Naive thymus-derived CD8-positive, alpha-beta T cell (primary cell): ENCODE data around the gene NEDD9. TPM values are rescaled to one million over a fixed set of nuclear protein-coding genes. Genes with fewer than 3 reads are reported as not detected.
A peak's percentile ranks its signal among the peaks of the same experiment; 100 is the strongest.

Experiments used
- ATAC-seq, 2 donors: fragments of 150-1000 bp; cut with Tn5 transposase in 1 of 2; sonication (Bioruptor Pico), chemical (Tn5 transposase) in 1 of 2; 1 replicate in 1 of 2; 2 replicates in 1 of 2; pipeline ENCODE4 v1.10.0; 2021; ENCODE audit warnings: mild to moderate bottlenecking in 2 of 2, moderate library complexity in 2 of 2
- POLR2A ChIA-PET: fragments of 350-600 bp; sonication (Branson Sonifier 250); formaldehyde crosslinking; loops from one replicate; lab custom pipeline; 2021; ENCODE audit warnings: antibody characterized with exemption; lab: Charles Lee
- DNase-seq, 10 donors: peaks; one replicate each; pipeline versions ENCODE4 v3.0.0 to v3.0.0-alpha.2; 2020 to 2022
- H3K27ac Mint-ChIP-seq, 10 donors: one replicate each; pipeline ENCODE4 v1.8.0; 2020 to 2022; ENCODE audit warnings: mild to moderate bottlenecking in 10 of 10, mixed read lengths in 10 of 10, moderate library complexity in 4 of 10, inconsistent platforms in 1 of 10
- H3K27me3 Mint-ChIP-seq, 5 donors: one replicate each; pipeline ENCODE4 v1.8.0; 2021 to 2022; ENCODE audit warnings: mixed read lengths in 5 of 5
- H3K36me3 Mint-ChIP-seq, 3 donors: one replicate each; pipeline ENCODE4 v1.8.0; 2020 to 2022; ENCODE audit warnings: mixed read lengths in 3 of 3, mild to moderate bottlenecking in 2 of 3, inconsistent platforms in 1 of 3
- H3K4me1 Mint-ChIP-seq, 4 donors: one replicate each; pipeline ENCODE4 v1.8.0; 2021 to 2022; ENCODE audit warnings: mixed read lengths in 4 of 4
- H3K4me3 Mint-ChIP-seq, 10 donors: one replicate each; pipeline ENCODE4 v1.8.0; 2020 to 2022; ENCODE audit warnings: mild to moderate bottlenecking in 10 of 10, mixed read lengths in 10 of 10, moderate library complexity in 6 of 10, inconsistent platforms in 1 of 10
- H3K9me3 Mint-ChIP-seq, 9 donors: one replicate each; pipeline ENCODE4 v1.8.0; 2020 to 2022; ENCODE audit warnings: mixed read lengths in 9 of 9, mild to moderate bottlenecking in 3 of 9, inconsistent platforms in 1 of 9, moderate library complexity in 1 of 9
- polyA plus RNA-seq, 3 donors: library from polyadenylated mRNA; unstranded; fragments of 300-500 nt; fragmentation: Illumina TruSeq; gene quantifications; one replicate each; pipeline ENCODE4 v1.2.3, GENCODE V29; 2021
- total RNA-seq, 8 experiments: library from RNA in 2 of 8; stranded (reverse) in 2 of 8; gene quantifications; one replicate each; pipeline ENCODE4 v1.2.3 and lab custom pipeline; 2021 to 2026

Gene NEDD9
- total and polyA plus RNA-seq, 5 experiments from 2014 or later, result 14.7 to 34.7 (median 20.2) TPM

GRCh38 chr6:11272491-11273192, 40.2 kb upstream of the NEDD9 start:
- peaks cover 7 to 30% (median 25%) of the 10 kb centered on the region in 3 donors for H3K36me3 Mint-ChIP-seq
- H3K27me3 Mint-ChIP-seq, result no peaks in the 10 kb centered on the region

GRCh38 chr6:11271228-11272020, 39.0 kb upstream of the NEDD9 start:
- Mint-ChIP-seq H3K27ac (no peak overlapping the region), H3K27me3 (no peaks in the 10 kb centered on the region), H3K4me3 (no peak overlapping the region), H3K9me3 (no peaks in the 10 kb centered on the region), H3K36me3 (peaks cover 7 to 30% (median 25%) of the 10 kb centered on the region in 3 donors), H3K4me1 (peaks cover 9 to 16% (median 14%) of the 10 kb centered on the region in 4 donors)
- ATAC-seq (no peak), DNase-seq (no peak)
- POLR2A ChIA-PET, result no interaction called here

More at GRCh38 chr6:11272491-11273192, 40.2 kb upstream of the NEDD9 start:
- no peak overlapping the region for H3K4me3 Mint-ChIP-seq
- H3K27ac Mint-ChIP-seq, result peak overlapping the region in 1 of 10 donors; percentile 49
- DNase-seq, result no peak
- H3K4me1 Mint-ChIP-seq, result peaks cover 19 to 29% (median 26%) of the 10 kb centered on the region in 4 donors
- POLR2A ChIA-PET, result no interaction called here
- no peaks in the 10 kb centered on the region for H3K9me3 Mint-ChIP-seq
- ATAC-seq, result no peak

- Mint-ChIP-seq H3K36me3 (peaks cover 7 to 30% (median 26%) of the 10 kb centered on the region in 3 donors), H3K27ac (no peak overlapping the region), H3K4me1 (peaks cover 1 to 7% (median 6%) of the 10 kb centered on the region in 4 donors), H3K27me3 (no peaks in the 10 kb centered on the region), H3K9me3 (no peaks in the 10 kb centered on the region), H3K4me3 (no peak overlapping the region)
- DNase-seq (no peak), ATAC-seq (no peak)
- POLR2A ChIA-PET, result interaction anchor here (0.7 kb wide), 1 partner anchor 8 kb away, joined by 4 read pairs; no protein-coding TSS in a partner anchor
Observed at GRCh38 chr6:11270030-11271027, 37.9 kb upstream of the NEDD9 start.

GRCh38 chr6:11268978-11269377, 36.5 kb upstream of the NEDD9 start:
- H3K4me3 Mint-ChIP-seq, result no peak overlapping the region
- no peaks in the 10 kb centered on the region for H3K9me3 Mint-ChIP-seq
- no peaks in the 10 kb centered on the region for H3K27me3 Mint-ChIP-seq
- DNase-seq (no peak), ATAC-seq (no peak)
- no peak overlapping the region for H3K27ac Mint-ChIP-seq
- POLR2A ChIA-PET, result no interaction called here
- peaks cover 7 to 31% (median 25%) of the 10 kb centered on the region in 3 donors for H3K36me3 Mint-ChIP-seq
- H3K4me1 Mint-ChIP-seq, result peaks cover 3 to 4% (median 3%) of the 10 kb centered on the region in 4 donors

- Mint-ChIP-seq H3K4me3 (no peak overlapping the region), H3K27me3 (no peaks in the 10 kb centered on the region), H3K27ac (no peak overlapping the region), H3K4me1 (peaks cover 5 to 16% (median 7%) of the 10 kb centered on the region in 4 donors), H3K36me3 (peaks cover 1 to 17% (median 6%) of the 10 kb centered on the region in 3 donors), H3K9me3 (no peaks in the 10 kb centered on the region)
- POLR2A ChIA-PET, result no interaction called here
- DNase-seq, result no peak
- no peak for ATAC-seq
Observed at GRCh38 chr6:11266926-11267325, 34.5 kb upstream of the NEDD9 start.

GRCh38 chr6:11265932-11266331, 33.5 kb upstream of the NEDD9 start:
- Mint-ChIP-seq H3K27me3 (no peaks in the 10 kb centered on the region), H3K9me3 (no peaks in the 10 kb centered on the region), H3K4me3 (no peak overlapping the region), H3K27ac (no peak overlapping the region), H3K4me1 (peaks cover 7 to 25% (median 11%) of the 10 kb centered on the region in 4 donors), H3K36me3 (peaks cover 0 to 14% (median 2%) of the 10 kb centered on the region in 3 donors)
- DNase-seq (no peak), ATAC-seq (no peak)
- POLR2A ChIA-PET, result no interaction called here

GRCh38 chr6:11264100-11264499, 31.6 kb upstream of the NEDD9 start:
- Mint-ChIP-seq H3K4me3 (no peak overlapping the region), H3K36me3 (peaks cover 0 to 16% (median 5%) of the 10 kb centered on the region in 3 donors), H3K4me1 (peaks cover 17 to 42% (median 20%) of the 10 kb centered on the region in 4 donors), H3K27me3 (no peaks in the 10 kb centered on the region), H3K9me3 (no peaks in the 10 kb centered on the region), H3K27ac (no peak overlapping the region)
- POLR2A ChIA-PET, result no interaction called here
- DNase-seq, result no peak
- no peak for ATAC-seq

GRCh38 chr6:11263291-11263775, 30.9 kb upstream of the NEDD9 start:
- Mint-ChIP-seq H3K4me1 (peaks cover 22 to 50% (median 28%) of the 10 kb centered on the region in 4 donors), H3K4me3 (peak overlapping the region in 1 of 10 donors; percentile 23), H3K27me3 (no peaks in the 10 kb centered on the region), H3K27ac (peak overlapping the region in 1 of 10 donors; percentile 37), H3K36me3 (peaks cover 0 to 16% (median 5%) of the 10 kb centered on the region in 3 donors), H3K9me3 (no peaks in the 10 kb centered on the region)
- ATAC-seq (no peak), DNase-seq (no peak)
- POLR2A ChIA-PET, result no interaction called here

GRCh38 chr6:11262242-11262641, 29.8 kb upstream of the NEDD9 start:
- POLR2A ChIA-PET, result interaction anchor here (0.5 kb wide), 1 partner anchor 8 kb away, joined by 4 read pairs; no protein-coding TSS in a partner anchor
- Mint-ChIP-seq H3K27ac (peak overlapping the region in 1 of 10 donors; percentile 84), H3K36me3 (peaks cover 0 to 16% (median 5%) of the 10 kb centered on the region in 3 donors), H3K4me1 (peaks cover 27 to 61% (median 38%) of the 10 kb centered on the region in 4 donors), H3K4me3 (no peak overlapping the region), H3K27me3 (no peaks in the 10 kb centered on the region), H3K9me3 (no peaks in the 10 kb centered on the region)
- no peak for DNase-seq
- ATAC-seq, result no peak

- ATAC-seq (no peak), DNase-seq (no peak)
- Mint-ChIP-seq H3K4me1 (peaks cover 25 to 70% (median 41%) of the 10 kb centered on the region in 4 donors), H3K36me3 (peaks cover 0 to 19% (median 5%) of the 10 kb centered on the region in 3 donors), H3K9me3 (no peaks in the 10 kb centered on the region), H3K4me3 (peak overlapping the region in 1 of 10 donors; percentile 34), H3K27ac (peak overlapping the region in 6 of 10 donors; percentile 4 to 63 (median 32)), H3K27me3 (no peaks in the 10 kb centered on the region)
- POLR2A ChIA-PET, result no interaction called here
Observed at GRCh38 chr6:11260249-11261038, 28.0 kb upstream of the NEDD9 start.
